A549 (cell line): Measurements from ENCODE around the gene AFAP1L2. TPM values are rescaled to one million over a fixed set of nuclear protein-coding genes. Genes with fewer than 3 reads are reported as not detected.

Source experiments
- ATAC-seq, 2 experiments: fragments of 200-7000 bp in 1 of 2; fragments of >200 bp in 1 of 2; cut with Nextera tagmentation in 1 of 2; cut with Tn5 transposase in 1 of 2; 3 replicates each; pipeline versions ENCODE4 v1.8.0 to v1.9.1; 2018 to 2020; ENCODE audit warnings: mild to moderate bottlenecking in 1 of 2, moderate library complexity in 1 of 2
- CTCF ChIA-PET: fragments of 300-600 bp; sonication (Branson Sonifier 250); formaldehyde crosslinking; extraction: SDS; loops from one replicate; lab custom pipeline; 2021; ENCODE audit warnings: antibody characterized with exemption, inconsistent platforms; lab: Yijun Ruan, JAX
- POLR2A ChIA-PET: fragments of 350-600 bp; formaldehyde crosslinking; extraction: SDS; loops from one replicate; lab custom pipeline; 2021; ENCODE audit warnings: antibody characterized with exemption, inconsistent platforms; lab: Yijun Ruan, JAX
- DNase-seq, 2 experiments: peaks; one replicate each; pipeline versions ENCODE4 v3.0.0 to v3.0.0-alpha.2; 2011 to 2016; ENCODE audit warnings: low read depth in 1 of 2, low spot score in 1 of 2
- FAIRE-seq: peaks from 2 replicates; lab custom pipeline; 2011; peaks lifted over from hg19 to GRCh38; lab: Jason Lieb, UNC
- H3K27ac ChIP-seq, 2 experiments: fragments of >200 bp; sonication (Bioruptor Twin); formaldehyde crosslinking; 3 replicates each; pipeline ENCODE4 v1.5.1; 2016 to 2017
- H3K4me1 ChIP-seq: fragments of >200 bp; sonication (Bioruptor Twin); formaldehyde crosslinking; 3 replicates; pipeline ENCODE4 v1.6.1; 2016
- H3K4me2 ChIP-seq: fragments of >200 bp; sonication (Bioruptor Twin); formaldehyde crosslinking; 3 replicates; pipeline ENCODE4 v1.6.1; 2016
- H3K4me3 ChIP-seq: fragments of >200 bp; sonication (Bioruptor Twin); formaldehyde crosslinking; 3 replicates; pipeline ENCODE4 v1.5.1; 2016
- H3K9me3 ChIP-seq: fragments of >200 bp; sonication (Bioruptor Twin); formaldehyde crosslinking; 3 replicates; pipeline ENCODE4 v1.6.1; 2016
- ATOH8 ChIP-seq: fragments of 250-450 bp; sonication (Bioruptor Pico); IDR thresholded peaks from 2 replicates; pipeline ENCODE4 v1.5.0; 2020; ENCODE audit warnings: low read depth, mild to moderate bottlenecking, moderate library complexity
- BHLHE40 ChIP-seq: IDR thresholded peaks from 2 replicates; pipeline ENCODE4 v1.6.1; 2012; ENCODE audit warnings: low read depth, low read length, inconsistent platforms
- CBX8 ChIP-seq: fragments of 200-600 bp; sonication (generic); IDR thresholded peaks from 2 replicates; pipeline ENCODE4 v1.6.1; 2016
- CTCF ChIP-seq: fragments of >200 bp; sonication (Bioruptor Twin); formaldehyde crosslinking; IDR thresholded peaks from 3 replicates; pipeline ENCODE4 v1.5.1; 2016
- E2F6 ChIP-seq: IDR thresholded peaks from 2 replicates; pipeline ENCODE4 v1.6.1; 2012; ENCODE audit warnings: low read depth, borderline replicate concordance
- EHF ChIP-seq: fragments of 250-450 bp; sonication (Bioruptor Pico); IDR thresholded peaks from 2 replicates; pipeline ENCODE4 v1.5.0; 2020; ENCODE audit warnings: mild to moderate bottlenecking
- EHMT2 ChIP-seq: fragments of 200-600 bp; sonication (generic); IDR thresholded peaks from 2 replicates; pipeline ENCODE4 v1.6.1; 2016; ENCODE audit warnings: antibody characterized with exemption, low read depth, mild to moderate bottlenecking, moderate library complexity
- ELK1 ChIP-seq: fragments of 150-350 bp; IDR thresholded peaks from 2 replicates; pipeline ENCODE4 v1.6.1; 2014; ENCODE audit warnings: low read depth, mild to moderate bottlenecking, low read length
- EP300 ChIP-seq, 2 experiments: fragments of >200 bp; sonication (Bioruptor Twin); formaldehyde crosslinking; IDR thresholded peaks; 2 replicates in 1 of 2; 3 replicates in 1 of 2; pipeline ENCODE4 v1.6.1; 2016 to 2017
- HDAC2 ChIP-seq: fragments of 200-600 bp; sonication (generic); IDR thresholded peaks from 2 replicates; pipeline ENCODE4 v1.6.1; 2016
- HES2 ChIP-seq: fragments of >200 bp; sonication (Bioruptor Twin); formaldehyde crosslinking; IDR thresholded peaks from 2 replicates; pipeline ENCODE4 v1.6.1; 2016
- HOXA7 ChIP-seq: fragments of 250-450 bp; sonication (Bioruptor Pico); IDR thresholded peaks from 2 replicates; pipeline ENCODE4 v1.5.0; 2020; ENCODE audit warnings: mild to moderate bottlenecking, moderate library complexity
- HOXB13 ChIP-seq: fragments of 250-450 bp; sonication (Bioruptor Pico); IDR thresholded peaks from 2 replicates; pipeline ENCODE4 v1.5.0; 2020; ENCODE audit warnings: low read depth, mild to moderate bottlenecking, moderate library complexity
- JUN ChIP-seq, 2 experiments: fragments of >200 bp; sonication (Bioruptor Twin); formaldehyde crosslinking; IDR thresholded peaks; 2 replicates in 1 of 2; 3 replicates in 1 of 2; pipeline ENCODE4 v1.6.1; 2016 to 2017
- MAFK ChIP-seq: fragments of 450-650 bp; IDR thresholded peaks from 2 replicates; pipeline ENCODE4 v1.6.1; 2014; ENCODE audit not compliant: partially characterized antibody
- MYC ChIP-seq: IDR thresholded peaks from 2 replicates; pipeline ENCODE4 v1.6.1; 2012; ENCODE audit warnings: mild to moderate bottlenecking, inconsistent platforms, low read length, improper control_type of control experiment, borderline replicate concordance
- NPAS2 ChIP-seq: fragments of 250-450 bp; sonication (Bioruptor Pico); IDR thresholded peaks from 2 replicates; pipeline ENCODE4 v1.8.0; 2022; ENCODE audit warnings: mild to moderate bottlenecking, moderate library complexity, borderline replicate concordance
- NR3C1 ChIP-seq: fragments of >200 bp; sonication (Bioruptor Twin); formaldehyde crosslinking; IDR thresholded peaks from 3 replicates; pipeline ENCODE4 v1.6.1; 2017
- PBX3 ChIP-seq: IDR thresholded peaks from 2 replicates; pipeline ENCODE4 v1.6.1; 2012
- PHF8 ChIP-seq: fragments of 200-600 bp; sonication (generic); IDR thresholded peaks from 2 replicates; pipeline ENCODE4 v1.6.1; 2016; ENCODE audit warnings: low read depth, mild to moderate bottlenecking, antibody characterized with exemption, moderate library complexity, borderline replicate concordance
- POLR2A ChIP-seq: IDR thresholded peaks from 2 replicates; pipeline ENCODE4 v1.6.1; 2012; ENCODE audit warnings: mild to moderate bottlenecking, low read length
- POLR2AphosphoS2 ChIP-seq: conservative IDR thresholded peaks from 2 replicates; pipeline ENCODE4 v1.6.1; 2012; ENCODE audit warnings: low read length, improper control_type of control experiment, inconsistent platforms
- RARB ChIP-seq: fragments of 250-450 bp; sonication (Bioruptor Pico); IDR thresholded peaks from 2 replicates; pipeline ENCODE4 v1.8.0; 2021; ENCODE audit warnings: mild to moderate bottlenecking, moderate library complexity
- RFX5 ChIP-seq: fragments of 450-650 bp; IDR thresholded peaks from 2 replicates; pipeline ENCODE4 v1.7.1; 2014; ENCODE audit warnings: antibody characterized with exemption, mild to moderate bottlenecking, moderate library complexity
- SMC3 ChIP-seq: fragments of >200 bp; sonication (Bioruptor Twin); formaldehyde crosslinking; IDR thresholded peaks from 3 replicates; pipeline ENCODE4 v1.6.1; 2018; ENCODE audit warnings: inconsistent platforms
- SREBF2 ChIP-seq: fragments of 450-650 bp; IDR thresholded peaks from 2 replicates; pipeline ENCODE4 v1.6.1; 2014; ENCODE audit warnings: mild to moderate bottlenecking, moderate library complexity
- ZFP36 ChIP-seq: fragments of 450-650 bp; IDR thresholded peaks from 2 replicates; pipeline ENCODE4 v1.6.1; 2014; ENCODE audit warnings: borderline replicate concordance; ENCODE audit not compliant: partially characterized antibody
- ZNF302 ChIP-seq: fragments of 250-450 bp; sonication (Bioruptor Pico); IDR thresholded peaks from 2 replicates; pipeline ENCODE4 v1.9.0; 2021; ENCODE audit warnings: inconsistent platforms, mild to moderate bottlenecking, moderate library complexity
- WGBS: methylation state at CpG from one replicate; pipeline ENCODE4 v1.1.6; 2017; ENCODE audit errors: missing lambda C conversion rate; 5-methylcytosine and 5-hydroxymethylcytosine counted together
- polyA plus RNA-seq, 4 experiments: library from polyadenylated mRNA; depleted of rRNA in 3 of 4; stranded (reverse); fragments of >200 nt; fragmentation: RNase III in 1 of 4; extraction: RNeasy Plus Mini Kit Qiagen cat#74134 plus additional on column Dnase treatment in 1 of 4; gene quantifications; 2 replicates in 3 of 4; 3 replicates in 1 of 4; pipeline ENCODE4 v1.2.3, GENCODE V29; 2011 to 2017

Gene AFAP1L2
- polyA plus RNA-seq, 2 of the 4 experiments (the other 2 are of a cell fraction), result 19.6 to 27.3 TPM

GRCh38 chr10:114402871-114403540, 1.3 kb downstream of the AFAP1L2 start:
- ATAC-seq (no peak), FAIRE-seq (no peak), DNase-seq (no peak)
- H3K4me2 ChIP-seq, result peak overlapping the region; percentile 96
- CTCF ChIA-PET, result interaction anchor here (0.6 to 4.4 kb wide), 32 partner anchors 12 to 696 kb away, joined by 3 to 76 read pairs (median 5); no protein-coding TSS in a partner anchor
- 67% methylated on average over 14 of the region's 17 CpGs for WGBS
- peaks cover 47% of the 10 kb centered on the region for H3K4me1 ChIP-seq
- H3K9me3 ChIP-seq, result no peaks in the 10 kb centered on the region
- H3K4me3 ChIP-seq, result peak overlapping the region; percentile 83
- no peak for TF ChIP-seq HES2
- no peak for TF ChIP-seq HOXB13 (CRISPR knock-in tag)
- no peak for TF ChIP-seq MAFK
- no peak for TF ChIP-seq CBX8
- no peak for TF ChIP-seq EHF
- TF ChIP-seq NR3C1, result no peak
- no peak for TF ChIP-seq ZFP36
- TF ChIP-seq SREBF2, result no peak
- TF ChIP-seq ELK1, result no peak
- no peak for TF ChIP-seq JUN (IDR thresholded peaks at IDR 0.05)
- TF ChIP-seq BHLHE40, result no peak
- TF ChIP-seq PBX3, result no peak
- no peak for TF ChIP-seq NPAS2 (CRISPR knock-in tag)
- TF ChIP-seq RARB (CRISPR knock-in tag), result no peak
- POLR2A ChIA-PET, result interaction anchor here (0.6 to 2.5 kb wide), 8 partner anchors 11 to 99 kb away, joined by 3 to 10 read pairs (median 4); no protein-coding TSS in a partner anchor
- H3K27ac ChIP-seq, result peak overlapping the region; percentile 74 to 97

- ChIA-PET CTCF (interaction anchor here (0.9 to 4.4 kb wide), 7 partner anchors 11 to 695 kb away, joined by 3 to 76 read pairs (median 5); no protein-coding TSS in a partner anchor), POLR2A (interaction anchor here (1.9 kb wide), 1 partner anchor 13 kb away, joined by 5 read pairs; no protein-coding TSS in a partner anchor)
- ATAC-seq, result no peak
- DNase-seq, result no peak
- FAIRE-seq, result no peak
- no peak overlapping the region for H3K4me3 ChIP-seq
- 66% methylated on average over 2 of the region's 2 CpGs for WGBS
- 0 out of 6 replicates have a peak overlapping the region, but pooled peaks of 1 of the 2 experiments have one; percentile 25 for H3K27ac ChIP-seq
- peaks cover 47% of the 10 kb centered on the region for H3K4me1 ChIP-seq
- TF ChIP-seq POLR2AphosphoS2, result no peak
- no peak for TF ChIP-seq E2F6
- no peak for TF ChIP-seq POLR2A
- TF ChIP-seq HOXA7 (CRISPR knock-in tag), result no peak
- TF ChIP-seq CBX8, result no peak
- TF ChIP-seq EP300 (IDR thresholded peaks at IDR 0.05), result no peak
- TF ChIP-seq MYC, result no peak
- no peak for TF ChIP-seq SMC3
- no peak for TF ChIP-seq ATOH8 (CRISPR knock-in tag)
- no peak for TF ChIP-seq RFX5
- no peak for TF ChIP-seq CTCF
- no peak for TF ChIP-seq ZFP36
- no peak for TF ChIP-seq JUN (IDR thresholded peaks at IDR 0.05)
- no peak for TF ChIP-seq EHMT2
- no peak for TF ChIP-seq PHF8
- TF ChIP-seq HDAC2, result no peak
- TF ChIP-seq ZNF302, result no peak
- H3K9me3 ChIP-seq, result no peaks in the 10 kb centered on the region
- H3K4me2 ChIP-seq, result peak overlapping the region; percentile 96
Observed at GRCh38 chr10:114402233-114402632, 2.1 kb downstream of the AFAP1L2 start.
